Fibroblast of upper back skin (primary cell): Measurements from ENCODE around the gene ROBO1.
"Not testable (repeated sequence)": the region's sequence is repeated elsewhere in the genome, so short reads cannot be mapped to it uniquely, and the experiment has no call there.

Source experiments
- DNase-seq: peaks from one replicate; pipeline ENCODE4 v3.0.0-alpha.2; 2013

ROBO1 gene

DNA sequence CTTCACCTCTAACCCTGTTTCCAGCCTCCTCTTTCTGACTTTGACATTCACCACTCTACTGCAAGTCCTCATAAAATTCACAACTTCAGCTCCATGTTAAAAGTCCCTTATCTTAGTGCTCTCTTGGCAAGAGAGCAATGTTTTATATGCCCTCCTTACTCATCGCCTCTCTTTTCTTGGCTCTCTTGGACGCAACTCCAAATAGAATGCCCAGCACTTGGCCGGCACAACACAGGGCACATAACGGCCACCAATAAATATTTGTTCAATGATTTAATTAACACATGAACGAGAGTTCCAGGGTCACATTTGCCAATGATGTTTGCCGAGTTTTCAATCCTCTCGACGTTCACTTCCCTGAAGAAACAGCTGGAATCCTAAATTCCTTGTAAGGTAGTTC is 401.4 kb downstream of the ROBO1 start:
- no peak for DNase-seq

DNA sequence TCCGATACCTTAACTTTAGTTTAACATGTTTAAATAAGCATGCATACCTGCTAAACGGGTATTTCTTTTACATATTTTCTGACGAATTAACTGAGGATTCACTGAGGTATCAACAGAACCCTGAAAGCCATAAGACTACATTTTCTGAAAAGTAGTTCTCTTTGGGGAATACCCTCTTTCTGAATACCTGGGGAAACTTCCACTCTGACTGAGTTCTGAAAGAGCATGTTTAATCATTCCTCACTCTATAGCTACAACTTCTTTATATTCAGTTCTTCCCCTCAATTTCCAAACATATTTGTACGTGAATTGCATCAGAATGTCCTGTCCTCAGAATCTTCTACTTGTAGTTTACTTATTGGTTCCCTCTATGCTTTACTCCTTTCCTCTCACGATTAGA is 403.0 kb downstream of the ROBO1 start:
- DNase-seq, result no peak

- DNase-seq, result no peak
Measured at GRCh38 chr3:79362571-79363270, 405.1 kb downstream of the ROBO1 start.

DNA sequence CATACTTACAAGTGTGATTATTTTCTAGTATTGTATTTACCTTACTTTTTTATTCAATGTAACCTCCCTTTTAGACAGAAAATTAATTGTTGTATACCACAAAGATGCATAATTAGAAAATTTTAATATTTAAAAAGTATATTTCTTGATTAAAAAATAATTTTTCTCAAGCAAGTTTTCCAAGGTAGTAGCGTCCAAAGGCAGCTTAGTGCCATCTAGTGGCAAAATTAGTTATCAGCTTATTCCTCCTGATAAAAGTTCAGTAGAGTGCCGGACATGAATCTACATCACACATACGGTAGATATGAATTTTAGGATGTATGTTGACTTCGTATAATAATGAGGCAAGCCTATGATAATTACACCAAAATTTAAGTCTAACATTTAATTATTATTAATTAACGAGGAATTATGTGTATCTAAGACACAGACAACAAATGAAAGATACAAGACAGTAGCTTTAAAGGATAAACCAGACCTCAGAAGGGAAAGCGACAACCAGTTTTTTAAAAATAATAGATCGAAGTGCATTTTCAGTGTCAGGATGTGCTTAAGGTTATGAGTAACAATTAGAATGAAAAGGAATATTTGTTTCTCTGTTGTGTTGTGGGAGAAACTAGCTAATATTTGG is 405.9 kb downstream of the ROBO1 start:
- DNase-seq, result peak; percentile 51

DNA sequence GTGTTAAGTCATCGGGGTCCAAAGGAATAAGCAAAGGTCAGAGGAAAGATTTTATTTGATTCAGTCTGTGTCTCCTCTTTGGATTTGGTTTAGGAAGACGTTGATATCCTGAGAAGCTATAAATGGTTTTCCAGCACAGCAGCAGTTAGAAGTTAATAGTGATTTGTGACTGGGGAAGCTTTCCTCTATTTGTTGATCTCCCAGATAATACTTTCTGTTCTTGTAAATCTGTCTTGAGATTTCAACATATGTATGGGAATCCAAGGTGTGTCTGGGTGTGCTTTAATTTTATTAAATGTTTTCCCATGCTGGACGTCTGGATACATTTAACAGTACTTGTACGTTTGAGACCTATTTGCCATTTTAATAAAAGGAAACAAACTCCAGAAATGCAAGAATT is 409.5 kb downstream of the ROBO1 start:
- no peak for DNase-seq

- DNase-seq, result peak; percentile 27
Measured at GRCh38 chr3:79354179-79354688, 413.6 kb downstream of the ROBO1 start.

DNA sequence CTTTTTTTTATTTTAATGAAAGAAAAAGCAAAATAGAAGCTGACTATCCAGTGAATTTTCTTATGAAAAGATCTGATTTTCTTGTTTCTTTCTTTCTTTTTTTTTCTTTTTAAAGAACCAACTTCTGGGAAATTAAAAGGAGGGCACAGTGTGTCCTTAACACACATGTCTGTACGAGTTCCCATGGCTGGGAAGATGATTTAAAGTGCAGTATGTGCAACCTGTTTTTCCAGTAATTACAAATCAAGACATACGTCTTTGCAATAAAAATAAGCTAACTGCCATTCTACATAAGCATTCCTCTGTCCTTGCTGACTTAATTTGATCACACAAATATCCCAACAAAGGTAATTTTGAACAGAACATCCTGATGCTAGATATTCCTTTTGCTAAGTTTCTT is 416.1 kb downstream of the ROBO1 start:
- DNase-seq, result no peak

- DNase-seq, result peak; percentile 16
Measured at GRCh38 chr3:79344876-79345871, 422.6 kb downstream of the ROBO1 start.

GRCh38 chr3:79341961-79342360 is 425.8 kb downstream of the ROBO1 start:
- no peak for DNase-seq

DNA sequence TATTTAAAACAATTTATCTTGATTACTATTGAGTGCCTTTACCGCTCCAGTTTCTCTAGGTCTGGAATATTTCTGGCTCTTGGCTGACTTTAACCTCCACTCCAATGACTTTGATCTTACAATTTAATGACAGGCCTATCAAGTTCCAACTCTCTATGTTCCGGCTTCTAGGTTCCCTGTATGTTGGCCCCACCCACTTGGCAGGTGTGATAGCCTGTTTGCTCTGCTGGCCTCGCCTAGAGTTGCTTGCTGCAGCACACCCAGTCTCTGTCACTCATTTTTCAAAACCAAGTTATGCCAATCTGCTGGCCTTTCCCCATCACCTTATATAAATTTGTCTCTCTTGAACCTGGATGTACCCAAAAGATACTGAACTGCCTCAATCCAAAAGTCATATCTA is 428.0 kb downstream of the ROBO1 start:
- no peak for DNase-seq

- DNase-seq, result no peak
Measured at GRCh38 chr3:79337798-79338197, 430.0 kb downstream of the ROBO1 start.

GRCh38 chr3:79329154-79329553 is 438.6 kb downstream of the ROBO1 start:
- peak; percentile 46 for DNase-seq

DNA sequence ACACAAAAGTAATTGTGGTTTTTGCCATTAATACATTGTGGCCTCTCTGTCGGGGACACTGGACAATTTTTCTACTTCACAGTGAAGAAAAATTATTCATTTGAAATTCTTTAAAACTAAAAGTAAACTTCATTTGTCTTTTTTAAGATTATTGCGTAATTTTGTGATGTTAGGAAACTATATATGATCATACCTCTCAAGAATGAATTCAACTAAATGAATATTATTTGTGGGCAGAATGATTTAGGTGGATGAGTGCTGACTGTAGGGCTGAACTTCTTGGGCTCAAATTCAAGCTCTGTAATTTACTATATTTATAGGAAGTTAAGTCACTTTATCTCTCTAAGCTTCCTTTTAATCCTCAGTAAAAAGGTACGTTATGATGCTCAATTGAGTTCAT is 441.2 kb downstream of the ROBO1 start:
- DNase-seq, result peak; percentile 51

GRCh38 chr3:79325833-79326383 is 441.9 kb downstream of the ROBO1 start:
- DNase-seq, result not testable (repeated sequence)

GRCh38 chr3:79317551-79318518 is 450.0 kb downstream of the ROBO1 start:
- no peak for DNase-seq

GRCh38 chr3:79314962-79315361 is 452.8 kb downstream of the ROBO1 start:
- no peak for DNase-seq

DNA sequence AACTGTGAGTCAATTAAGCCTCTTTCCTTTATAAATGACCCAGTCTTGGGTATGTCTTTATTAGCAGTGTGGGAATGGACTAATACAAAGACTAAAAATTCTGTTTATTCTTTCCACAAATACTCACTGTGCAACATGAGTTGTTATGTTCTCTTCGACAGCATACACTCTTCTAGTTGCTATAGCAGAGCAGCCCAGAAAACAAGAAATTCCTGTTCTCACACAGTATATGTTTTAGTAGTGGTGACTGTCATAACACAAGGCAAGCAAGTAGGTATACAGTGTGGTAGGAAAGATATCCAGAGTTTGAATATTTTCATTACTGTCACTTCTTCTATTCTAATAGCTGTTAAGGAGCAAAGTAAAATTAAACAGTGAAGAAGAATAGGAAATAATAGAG is 453.3 kb downstream of the ROBO1 start:
- no peak for DNase-seq

DNA sequence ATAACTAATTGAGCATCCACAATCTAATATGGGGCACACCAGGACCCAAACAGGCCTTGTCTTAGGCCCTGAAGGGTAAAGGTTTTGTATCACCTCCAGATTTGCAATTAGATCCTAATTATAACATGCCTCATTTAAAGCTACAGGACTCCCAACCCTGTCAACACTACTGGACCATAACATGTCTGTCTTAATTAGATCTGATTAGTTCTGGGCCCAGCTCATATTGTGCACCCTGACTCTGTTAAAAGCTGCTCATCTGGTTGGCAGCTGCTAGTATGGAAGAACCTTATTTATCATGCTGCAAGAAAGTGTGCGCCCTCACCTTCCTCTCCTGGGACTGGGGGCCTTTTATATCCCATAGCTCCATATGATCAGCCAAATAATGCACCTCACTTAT is 457.8 kb downstream of the ROBO1 start:
- no peak for DNase-seq

DNA sequence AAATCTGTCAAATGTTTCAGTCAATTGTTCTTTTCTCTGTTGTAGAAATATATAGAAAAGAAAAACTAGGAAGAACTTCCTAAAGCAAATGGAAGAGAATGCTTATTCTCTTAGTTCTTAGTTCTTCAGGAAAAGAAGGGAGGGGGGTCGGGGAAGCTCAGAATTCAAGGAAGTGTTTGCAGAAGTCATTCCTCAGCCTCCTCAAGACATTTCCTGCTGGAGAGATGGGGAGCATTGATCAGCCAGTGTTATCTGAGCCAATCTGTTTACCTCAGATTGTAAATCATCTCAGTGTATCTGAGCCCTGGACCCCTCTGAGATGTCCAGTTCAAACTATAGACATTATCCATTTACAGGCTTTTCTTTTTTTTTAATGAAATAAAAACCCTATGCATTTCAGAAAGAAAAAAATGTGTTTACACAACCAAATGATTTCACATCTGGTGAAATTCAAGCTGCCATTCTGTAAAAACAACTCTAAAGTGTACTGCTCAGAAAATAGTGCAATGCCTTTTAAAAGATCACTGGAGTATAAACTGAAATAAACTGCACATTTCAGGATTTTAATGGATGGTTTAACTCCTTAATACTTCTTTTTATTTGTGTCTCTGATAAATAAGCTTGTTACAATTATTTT is 460.7 kb downstream of the ROBO1 start:
- DNase-seq, result no peak

- not testable (repeated sequence) for DNase-seq
Measured at GRCh38 chr3:79299949-79300635, 467.7 kb downstream of the ROBO1 start.
